Activated T-cell treated with anti-CD3 and anti-CD28 coated beads for 4 hours (primary cell): ENCODE data around the gene TGFBR2.
"Not testable (repeated sequence)": the region's sequence is repeated elsewhere in the genome, so short reads cannot be mapped to it uniquely, and the experiment has no call there.

Experiments
- DNase-seq: peaks from one replicate; pipeline ENCODE4 v3.0.0-alpha.2; 2020

The TGFBR2 gene

DNA sequence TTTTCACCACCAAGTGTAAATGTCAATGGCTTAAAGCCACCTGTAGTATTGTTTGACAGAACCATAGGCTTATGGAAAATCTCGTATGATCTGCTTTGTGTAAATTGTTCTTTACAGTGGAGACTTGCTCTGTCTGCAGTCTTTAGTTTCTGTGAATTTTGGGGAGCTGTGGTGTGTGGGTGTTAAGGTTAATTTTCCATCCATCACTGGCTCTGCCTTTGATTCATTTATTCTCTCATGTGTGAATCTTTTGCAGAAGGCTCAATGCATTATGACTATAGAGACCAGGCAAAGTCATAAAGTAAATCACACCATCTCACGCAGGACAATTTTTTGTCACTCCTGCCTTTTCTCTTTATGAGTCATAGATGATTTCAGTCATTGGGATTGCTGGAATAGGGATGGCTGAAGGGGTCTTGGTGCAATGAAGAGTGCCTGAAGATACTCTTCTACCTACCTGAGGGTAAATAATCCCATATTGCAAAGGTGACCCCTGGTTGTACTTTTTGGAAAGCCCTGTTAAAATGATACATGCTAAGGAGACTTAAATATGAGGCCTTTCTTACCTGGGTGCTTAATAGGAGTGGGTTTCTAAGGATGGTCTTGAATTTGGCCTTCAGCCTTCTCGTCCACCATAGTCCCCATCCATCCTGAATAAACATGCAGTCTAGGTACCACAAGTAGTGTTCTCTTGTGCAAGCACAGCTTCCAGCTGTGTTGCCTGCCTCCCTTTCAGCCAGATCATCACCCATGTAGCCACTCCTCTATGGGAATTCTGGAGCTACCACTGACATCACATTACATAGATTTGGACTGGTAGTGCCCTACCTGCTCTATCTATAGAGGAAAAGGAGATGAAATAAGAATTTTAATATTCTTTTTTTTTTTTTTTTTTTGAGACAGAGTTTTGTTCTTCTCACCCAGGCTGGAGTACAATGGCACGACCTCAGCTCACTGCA is 14.3 kb downstream of the TGFBR2 start:
- no peak for DNase-seq

DNA sequence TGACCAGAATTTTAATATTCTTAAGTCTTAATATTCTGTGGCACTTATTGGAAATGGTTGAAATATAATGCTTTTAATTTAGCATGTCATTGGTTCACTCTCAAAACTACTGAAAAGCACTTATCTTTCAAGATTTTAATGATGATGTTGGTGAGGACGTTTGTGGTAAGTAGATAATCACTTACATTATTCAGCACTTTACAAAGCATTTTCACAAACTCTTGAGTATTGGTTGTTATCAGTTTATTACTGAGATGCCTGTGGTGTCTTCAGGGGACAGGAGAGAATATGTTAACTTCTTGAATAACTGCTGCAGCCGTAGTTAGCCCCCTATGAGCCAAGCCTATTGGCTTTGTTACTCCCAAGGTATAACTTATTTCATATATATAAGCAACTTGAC is 15.2 kb downstream of the TGFBR2 start:
- no peak for DNase-seq

DNA sequence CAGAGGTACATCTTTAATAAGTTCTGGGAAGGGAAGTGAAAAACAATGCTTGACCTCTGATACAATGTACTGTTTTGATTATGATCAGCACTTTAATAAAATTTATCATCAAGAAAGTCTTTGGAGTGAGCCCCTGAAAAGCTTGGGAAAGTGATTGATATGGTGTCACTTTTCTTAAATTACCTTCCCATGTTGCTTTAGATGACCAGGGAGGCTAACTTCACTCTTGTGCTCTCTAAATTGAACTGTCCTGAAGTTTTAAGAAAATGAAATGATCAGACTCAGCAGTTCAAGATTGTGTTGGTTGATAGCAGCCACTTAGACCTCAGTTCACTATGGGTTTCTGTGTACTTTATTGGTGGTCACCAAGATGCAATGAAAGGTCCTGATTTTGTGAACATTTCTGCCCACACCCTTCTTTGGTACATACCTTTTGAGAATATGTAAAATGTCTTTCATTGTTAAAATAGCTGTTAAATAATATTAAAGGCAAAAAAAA is 15.7 kb downstream of the TGFBR2 start:
- DNase-seq = no peak

DNA sequence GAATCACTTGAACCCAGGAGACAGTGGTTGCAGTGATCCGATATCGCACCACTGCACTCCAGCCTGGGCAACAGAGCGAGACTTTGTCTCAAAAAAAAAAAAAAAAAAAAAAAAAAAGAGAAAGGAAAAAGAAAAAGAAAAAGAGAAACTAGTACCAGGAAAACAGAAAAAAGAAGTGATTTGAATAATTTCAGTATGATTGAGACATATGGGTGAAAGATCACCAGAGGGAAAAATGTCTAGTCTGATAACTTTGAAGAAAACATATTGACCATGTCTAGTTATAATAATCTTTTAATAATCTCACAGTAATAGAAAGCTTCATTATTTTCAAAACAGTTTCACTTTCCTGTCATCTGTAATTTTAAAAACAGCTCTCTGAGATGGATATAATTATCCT is 16.4 kb downstream of the TGFBR2 start:
- no peak for DNase-seq

DNA sequence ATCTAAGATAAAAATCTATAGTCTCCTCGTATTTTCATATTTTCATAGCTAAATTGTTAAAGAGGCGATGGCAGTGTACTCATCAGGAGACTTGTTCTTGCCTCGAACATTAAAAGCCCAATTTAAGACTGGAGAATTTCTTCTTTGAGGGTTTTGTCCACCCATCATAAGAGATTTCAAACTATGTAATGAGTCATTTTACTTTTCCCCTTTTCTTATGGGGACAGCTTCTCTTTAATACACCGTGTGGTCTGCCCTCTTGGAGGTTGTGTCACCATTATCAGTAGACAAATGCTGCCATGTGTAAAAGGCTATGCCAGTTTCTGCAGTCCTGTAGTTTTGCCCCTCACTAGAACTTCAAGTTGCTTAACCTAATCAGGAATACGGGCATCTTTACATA is 16.9 kb downstream of the TGFBR2 start:
- DNase-seq = no peak

DNA sequence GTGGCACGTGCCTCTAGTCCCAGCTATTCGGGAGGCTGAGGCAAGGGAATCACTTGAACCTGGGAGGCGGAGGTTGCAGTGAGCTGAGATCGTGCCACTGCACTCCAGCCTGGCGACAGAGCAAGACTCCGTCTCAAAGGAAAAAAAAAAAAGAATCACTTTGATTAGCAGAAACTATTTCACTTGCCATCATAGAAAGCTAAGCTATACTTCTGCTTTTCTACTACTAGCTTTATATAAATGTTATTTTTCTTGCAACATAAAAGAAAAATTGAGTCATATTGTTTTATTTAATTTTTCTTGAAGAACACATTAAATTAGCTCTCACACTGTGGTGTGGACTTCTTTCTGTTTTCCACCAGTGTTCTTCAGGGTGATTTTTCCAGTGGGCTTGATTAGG is 18.1 kb downstream of the TGFBR2 start:
- not testable (repeated sequence) for DNase-seq

DNA sequence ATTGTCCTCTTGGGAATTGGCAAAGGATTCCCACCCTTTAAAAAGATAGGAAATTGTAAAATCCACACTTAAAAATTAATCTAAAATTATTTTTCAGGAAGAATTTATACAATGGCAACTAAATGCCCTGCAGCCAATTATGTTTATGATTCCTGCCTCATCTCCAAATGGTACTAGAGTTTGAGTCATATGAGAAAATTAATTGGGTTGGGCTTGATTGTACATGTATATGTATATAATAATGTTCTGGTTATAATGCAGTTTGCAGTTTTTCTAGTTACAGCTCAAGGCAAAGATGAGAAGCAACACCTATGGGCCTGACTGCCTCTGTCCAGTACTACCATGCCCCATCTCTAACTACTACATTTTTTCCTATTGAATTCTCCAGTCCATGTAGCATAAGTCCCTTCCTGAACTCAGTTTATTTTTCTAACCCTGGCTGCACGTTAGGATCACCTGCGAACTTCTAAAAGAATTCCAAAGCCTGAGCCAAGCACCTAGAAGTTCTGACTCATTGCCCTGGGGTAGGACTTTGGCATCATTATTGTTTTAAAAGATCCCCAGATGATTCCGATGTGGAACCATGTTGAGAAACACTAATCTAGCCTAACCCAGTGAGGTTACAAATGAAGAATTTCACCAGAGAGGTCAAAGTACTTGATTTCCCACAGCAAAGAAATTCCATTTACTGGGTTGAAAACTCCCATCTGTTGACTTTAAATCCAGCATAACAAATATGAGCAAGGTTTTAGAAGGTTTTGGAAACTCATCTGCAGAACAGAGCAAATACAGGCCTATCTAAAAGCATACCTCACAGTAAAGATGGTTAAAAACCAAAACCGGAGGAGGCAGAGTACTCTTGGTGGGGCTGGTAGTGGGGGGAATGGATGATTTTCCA is 19.4 kb downstream of the TGFBR2 start:
- no peak for DNase-seq

DNA sequence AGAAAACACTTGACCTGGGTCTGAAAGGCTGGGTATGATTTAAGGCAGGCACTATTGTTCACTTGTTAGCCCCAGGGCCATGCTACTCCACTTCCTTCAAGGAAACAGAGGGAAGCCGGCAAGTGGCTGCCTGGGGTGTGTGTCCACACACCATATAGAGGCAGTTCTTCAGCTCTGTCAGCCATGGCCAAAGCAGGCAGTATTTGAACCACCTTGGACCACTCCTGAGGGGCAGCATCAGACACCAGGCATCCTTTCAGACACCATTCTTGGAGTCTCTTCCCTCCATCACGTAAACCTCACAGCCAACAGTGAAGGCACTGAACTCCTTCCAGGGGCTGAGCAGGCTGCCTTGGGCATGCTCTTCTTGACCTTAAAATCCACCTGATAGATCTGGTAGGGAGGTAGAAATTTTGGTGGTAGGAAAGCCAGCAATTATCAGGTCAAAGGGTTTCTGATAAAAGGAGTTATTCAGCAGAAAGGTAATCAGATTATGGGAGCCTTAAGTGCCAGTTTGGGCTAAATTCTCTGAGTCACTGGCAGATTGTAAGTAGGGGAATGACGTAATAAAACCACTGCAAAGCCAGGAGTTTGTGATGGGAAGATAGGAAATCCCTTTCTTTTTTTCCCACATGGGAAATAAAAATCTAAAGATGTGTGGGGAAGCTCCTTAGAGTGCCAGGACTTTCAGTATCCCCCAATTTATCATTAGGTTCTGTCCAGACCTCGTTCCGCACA is 20.2 kb downstream of the TGFBR2 start:
- no peak for DNase-seq

DNA sequence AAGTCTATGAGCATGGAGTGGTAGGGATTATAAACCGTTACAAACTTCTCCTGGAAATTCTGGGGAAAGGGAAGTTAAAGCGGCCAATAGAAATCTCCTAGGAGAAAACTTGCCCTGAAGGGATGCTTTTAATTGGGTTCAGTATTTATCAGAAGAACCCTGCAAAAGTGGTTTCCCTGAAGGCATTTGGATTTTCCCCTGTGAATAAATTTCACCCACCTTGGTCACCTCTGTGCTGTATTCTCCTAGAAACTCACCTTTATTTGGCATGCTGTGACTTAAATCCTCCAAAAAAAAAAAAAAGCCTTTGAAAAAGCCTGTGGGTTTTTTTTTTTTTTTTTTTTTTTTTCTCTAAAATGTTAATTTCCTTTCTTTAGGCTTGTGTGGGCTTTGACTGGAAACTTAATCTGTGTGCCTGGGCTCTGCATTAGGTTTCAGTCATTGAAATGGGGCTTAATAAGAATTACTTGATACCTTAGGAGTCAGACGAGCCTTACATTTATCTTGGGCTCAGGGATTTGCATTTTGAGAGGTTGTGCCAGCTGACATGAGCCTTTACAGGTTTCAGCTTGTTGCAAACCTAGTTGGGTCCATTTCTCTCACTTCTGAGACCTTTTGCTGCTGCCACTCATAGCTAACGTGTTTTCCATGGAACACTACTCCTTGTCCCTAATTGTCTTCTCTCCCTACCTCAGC is 22.0 kb downstream of the TGFBR2 start:
- DNase-seq = no peak

DNA sequence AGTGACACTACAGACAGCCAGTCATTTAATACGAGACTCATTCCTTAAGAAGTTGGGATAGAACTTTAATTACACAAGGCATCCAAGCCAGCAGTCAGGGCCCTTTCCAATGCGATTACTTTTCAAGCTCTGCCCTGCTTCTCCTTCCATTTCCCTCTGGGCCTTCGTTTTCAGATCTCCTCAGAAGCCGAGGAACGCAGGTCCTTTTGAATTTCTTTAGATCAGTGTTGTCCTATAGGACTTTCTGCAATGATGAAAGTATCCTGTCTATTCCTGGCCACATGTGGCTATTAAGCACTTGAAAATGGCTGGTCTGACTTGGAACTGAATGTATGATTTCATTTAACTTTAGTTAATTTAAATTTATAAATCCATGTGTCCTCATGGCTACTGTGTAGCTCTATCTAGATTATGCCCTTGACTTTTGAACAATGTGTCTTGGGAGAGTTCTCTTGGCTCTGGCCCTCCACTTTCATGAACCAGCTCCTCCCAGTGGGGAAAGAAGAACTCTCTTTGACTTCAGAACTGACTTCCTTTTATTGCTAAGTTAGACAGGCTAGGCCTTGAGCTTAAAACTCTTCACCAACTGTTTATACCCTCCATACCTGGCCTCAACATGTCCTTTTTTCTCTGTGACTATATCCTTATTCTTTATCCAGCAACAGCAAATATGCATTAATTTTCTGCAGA is 22.6 kb downstream of the TGFBR2 start:
- DNase-seq = no peak

DNA sequence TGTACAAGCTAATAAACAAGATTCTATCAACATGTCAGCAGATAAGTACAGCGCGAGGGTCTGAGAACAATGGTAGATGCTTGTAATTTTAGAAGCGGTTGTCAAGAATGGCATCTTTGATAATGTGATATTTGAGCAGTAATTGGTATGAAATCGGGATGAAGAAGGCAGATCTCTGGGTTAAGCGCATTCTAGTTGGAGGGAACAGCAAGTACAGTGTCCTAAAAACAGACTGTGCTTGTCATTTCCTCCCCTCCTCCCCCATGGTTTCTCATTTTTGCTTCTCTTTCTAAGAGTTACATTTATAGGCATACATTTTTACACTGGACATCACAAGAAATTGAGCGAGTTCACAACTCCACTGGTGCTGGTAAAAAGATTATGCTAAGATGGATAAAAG is 23.3 kb downstream of the TGFBR2 start:
- no peak for DNase-seq

DNA sequence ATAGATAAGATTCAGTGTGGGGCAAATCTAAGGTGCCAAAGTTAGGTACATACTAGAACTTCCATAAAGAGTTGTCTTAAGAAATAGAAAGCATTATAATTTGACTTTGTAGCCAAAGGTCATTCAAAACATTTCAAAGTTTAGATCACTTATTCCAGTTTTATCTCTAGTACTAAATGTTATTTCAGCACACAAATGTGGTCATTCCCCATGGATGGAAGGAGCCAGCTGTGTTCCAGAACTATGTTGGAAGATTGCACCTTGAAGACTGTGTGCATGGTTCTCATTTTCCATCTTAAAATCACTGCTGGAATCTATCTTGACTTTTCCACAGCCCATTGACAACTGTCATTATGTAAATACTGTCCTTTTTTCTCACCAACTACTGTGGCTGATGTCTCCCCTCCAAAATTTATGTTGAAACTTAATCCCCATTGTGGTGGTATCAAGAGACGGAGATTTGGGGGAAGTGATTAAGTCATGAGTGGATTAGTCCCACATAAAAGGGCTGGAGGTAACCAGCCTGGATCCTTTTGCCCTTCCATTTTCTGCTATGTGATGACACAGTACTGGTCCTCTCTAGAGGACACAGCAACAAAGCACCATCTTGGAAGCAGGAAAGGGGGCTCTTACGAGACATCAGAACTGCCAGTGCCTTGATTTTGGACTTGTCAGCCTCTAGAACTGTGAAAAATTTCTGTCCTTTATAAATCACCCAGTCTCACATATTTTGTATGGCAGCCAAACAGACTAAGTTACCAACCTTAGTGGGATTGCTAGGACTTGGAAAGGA is 24.0 kb downstream of the TGFBR2 start:
- DNase-seq = no peak

DNA sequence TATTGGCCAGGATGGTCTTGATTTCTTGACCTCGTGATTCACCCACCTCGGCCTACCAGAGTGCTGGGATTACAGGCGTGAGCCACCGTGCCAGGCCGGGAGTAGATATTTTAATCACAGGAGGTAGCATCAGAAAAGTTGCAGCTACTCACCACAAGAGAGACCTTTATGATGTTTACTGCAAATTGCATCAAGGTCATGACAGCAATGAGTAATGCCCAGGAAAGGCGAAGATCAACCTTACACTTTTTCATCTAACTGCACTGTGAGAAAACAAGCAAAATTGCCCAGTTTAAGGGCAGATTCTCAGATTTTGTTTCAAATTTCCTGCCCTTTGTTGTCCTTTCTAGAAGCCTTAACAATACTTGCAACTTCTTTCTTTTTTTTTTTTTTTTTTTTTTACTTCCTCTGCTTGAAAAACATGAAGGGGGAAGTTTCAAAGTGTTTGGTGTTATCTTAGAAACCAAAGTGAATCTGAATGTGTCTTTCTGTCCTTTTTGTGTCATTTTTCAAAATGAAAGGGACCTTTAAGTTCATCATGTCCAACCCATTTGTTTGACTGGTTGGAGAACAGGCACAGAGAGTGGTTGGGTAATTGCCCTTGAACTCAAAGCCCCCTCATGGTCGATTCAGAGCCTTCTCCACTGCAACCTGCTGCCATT is 25.0 kb downstream of the TGFBR2 start:
- DNase-seq = no peak

DNA sequence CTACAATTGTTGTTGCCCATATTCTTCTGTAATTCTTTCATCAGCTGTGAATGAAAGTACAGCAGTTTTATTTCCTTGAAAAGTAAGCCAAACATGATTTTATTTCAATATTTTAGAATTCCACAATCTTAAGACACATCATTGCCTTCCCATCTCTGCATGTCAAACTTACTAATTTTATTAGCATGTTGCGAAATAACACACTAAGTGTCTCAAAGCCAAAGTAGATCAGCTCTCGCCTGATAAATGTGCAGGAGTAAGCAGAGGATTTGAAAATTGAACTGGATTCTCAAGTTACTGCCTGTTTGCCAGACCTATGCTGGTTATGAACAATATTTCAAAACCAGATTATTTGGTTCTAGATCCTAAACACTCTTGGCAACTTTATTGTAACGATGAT is 25.7 kb downstream of the TGFBR2 start:
- DNase-seq = no peak

DNA sequence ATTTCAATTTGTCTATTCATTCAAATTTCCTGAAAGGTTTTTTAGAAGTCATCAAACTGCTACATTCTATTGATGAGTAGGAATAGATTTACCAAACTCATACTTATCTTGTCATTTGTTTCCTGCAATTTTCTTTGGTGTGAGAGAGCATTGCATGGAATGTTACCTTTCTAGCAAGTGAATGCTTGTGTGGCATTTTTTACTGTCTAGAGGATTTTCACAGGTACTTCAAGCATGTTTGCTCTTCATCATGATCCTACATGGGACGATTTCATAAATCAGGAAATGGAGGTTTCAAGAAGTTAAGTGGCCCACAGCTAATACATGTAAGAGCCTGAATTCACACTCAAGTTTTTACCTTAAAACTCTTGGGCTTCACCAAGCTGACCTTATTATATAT is 26.1 kb downstream of the TGFBR2 start:
- DNase-seq = no peak

DNA sequence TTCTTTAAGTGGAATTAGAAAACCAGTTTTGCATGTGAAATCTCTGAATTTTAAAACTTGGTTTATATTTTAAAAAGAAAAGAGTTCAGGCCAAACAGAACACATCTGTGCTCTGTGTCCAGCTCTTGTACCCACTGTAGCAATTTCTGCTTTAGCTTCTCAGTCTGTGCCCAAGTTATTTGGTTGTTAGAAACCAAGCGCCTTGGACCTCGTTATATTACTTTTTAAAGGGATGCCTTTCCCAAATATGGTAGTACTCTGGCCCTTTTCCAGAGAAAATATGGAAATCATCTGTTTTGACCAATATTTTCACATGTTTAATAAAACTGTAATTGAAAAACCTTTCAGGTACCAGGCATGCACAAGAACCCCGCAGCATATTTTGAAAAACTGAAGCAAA is 27.3 kb downstream of the TGFBR2 start:
- no peak for DNase-seq

DNA sequence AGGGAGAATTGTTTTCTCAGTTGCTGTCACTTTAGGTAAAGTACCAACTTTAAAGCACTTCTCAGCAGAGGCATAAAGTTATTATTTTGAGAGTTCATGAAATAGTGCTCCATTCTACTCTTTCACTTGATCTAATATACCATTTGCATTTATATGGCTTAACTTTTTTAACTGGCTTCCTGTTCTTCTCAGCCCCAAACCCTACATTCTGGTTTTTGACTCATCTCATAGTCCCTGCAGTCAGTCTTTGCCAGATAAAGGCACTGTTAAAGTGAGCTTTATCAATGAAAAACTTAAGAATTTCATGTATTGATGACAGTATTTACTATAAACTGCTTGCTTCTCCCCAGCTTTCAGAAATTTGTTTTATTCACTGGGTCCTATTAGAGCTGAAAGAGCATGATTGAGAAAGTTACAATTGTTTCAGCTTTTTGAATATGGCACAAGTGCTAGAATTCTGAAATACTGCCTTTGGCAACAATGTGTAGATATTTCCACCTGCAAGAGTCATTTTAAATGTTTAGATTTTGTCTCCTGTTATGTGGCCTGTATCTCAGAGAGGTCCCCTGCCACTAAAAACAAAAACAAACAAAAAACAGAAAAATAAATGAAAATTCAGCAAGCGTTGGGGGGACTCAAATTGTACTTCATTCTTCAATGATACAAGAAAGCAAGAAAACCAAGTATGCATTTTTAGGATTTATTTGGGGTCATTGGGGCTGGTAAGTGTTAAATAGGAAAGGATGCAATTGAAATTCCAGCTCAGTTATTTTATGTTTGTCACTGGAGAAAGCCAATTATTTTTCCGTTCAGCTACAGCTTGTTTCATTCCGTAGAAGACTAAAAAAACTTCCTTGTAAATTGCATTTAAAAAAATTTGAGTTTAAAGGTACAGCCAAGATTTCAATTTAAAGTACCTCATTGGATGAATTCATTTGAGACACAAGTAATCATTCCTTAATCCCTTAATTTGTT is 28.6 kb downstream of the TGFBR2 start:
- DNase-seq = no peak

DNA sequence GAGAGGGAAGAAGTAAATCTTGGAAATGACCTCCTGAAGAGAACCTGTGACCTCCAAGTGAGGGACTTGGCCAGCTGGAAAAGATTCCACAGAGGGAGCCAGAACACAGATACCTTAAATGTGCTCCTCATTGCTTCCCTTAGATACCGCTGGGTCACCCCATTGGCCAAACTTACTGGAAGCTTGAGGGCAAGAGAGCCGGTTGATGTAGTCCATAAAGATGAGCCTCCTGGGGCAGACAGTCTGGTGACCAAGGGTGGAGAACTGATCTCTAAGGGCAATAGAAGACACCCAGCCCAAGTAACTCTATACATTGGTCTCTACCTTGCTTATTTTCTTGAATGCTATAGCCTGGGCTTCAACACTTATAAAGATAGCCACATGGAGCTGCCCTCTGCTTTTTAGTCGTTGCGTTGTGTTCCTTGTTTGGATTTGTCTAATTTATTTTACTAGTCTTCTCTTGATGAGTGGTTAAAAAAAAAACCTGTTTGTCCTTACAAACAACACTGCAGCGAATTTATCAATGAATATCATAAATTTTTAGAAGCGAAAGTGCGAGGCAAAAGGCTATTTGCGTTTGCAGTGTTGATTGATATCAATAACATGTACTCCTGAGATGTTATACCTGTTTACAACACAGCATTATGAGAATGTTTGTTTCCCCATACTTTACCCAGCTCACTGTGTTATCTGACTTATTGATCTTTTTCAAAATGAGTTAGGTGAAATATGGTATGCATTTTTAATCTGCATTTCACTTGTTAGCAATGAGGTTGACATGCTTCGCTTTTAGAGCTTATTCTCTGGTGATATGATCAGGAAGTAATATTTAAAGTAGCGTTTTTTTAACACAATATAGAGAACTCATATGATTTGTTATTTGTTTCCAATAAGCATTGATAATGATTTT is 31.2 kb downstream of the TGFBR2 start:
- DNase-seq = no peak
